WERI-Rb-1 (cell line): ENCODE measurements around the gene NXF1.
"Not testable (repeated sequence)": the region's sequence is repeated elsewhere in the genome, so short reads cannot be mapped to it uniquely, and the experiment has no call there.

ENCODE experiments used
- DNase-seq: peaks from one replicate; pipeline ENCODE4 v3.0.0-alpha.2; 2020
- H3K27ac ChIP-seq: fragments of 250-450 bp; sonication (Bioruptor Pico); 2 replicates; pipeline ENCODE4 v1.5.1; 2020; ENCODE audit warnings: mild to moderate bottlenecking, moderate library complexity
- H3K27me3 ChIP-seq: fragments of 250-450 bp; sonication (Bioruptor Pico); 2 replicates; pipeline ENCODE4 v1.5.1; 2021; ENCODE audit warnings: mild to moderate bottlenecking, low read depth, moderate library complexity; ENCODE audit not compliant: insufficient read depth, severe bottlenecking
- H3K36me3 ChIP-seq: fragments of 250-450 bp; sonication (Bioruptor Pico); 2 replicates; pipeline ENCODE4 v1.5.1; 2020; ENCODE audit warnings: mild to moderate bottlenecking, moderate library complexity
- H3K4me3 ChIP-seq: 2 replicates; pipeline ENCODE4 v1.5.1; 2011; ENCODE audit warnings: low read depth, mild to moderate bottlenecking, control low read depth, low read length
- H3K9me3 ChIP-seq: fragments of 250-450 bp; sonication (Bioruptor Pico); 2 replicates; pipeline ENCODE4 v1.5.1; 2021; ENCODE audit warnings: mild to moderate bottlenecking, moderate library complexity; ENCODE audit not compliant: severe bottlenecking
- CTCF ChIP-seq: IDR thresholded peaks from 2 replicates; pipeline ENCODE4 v1.5.1; 2011; ENCODE audit warnings: low read depth, mild to moderate bottlenecking, control low read depth, inconsistent platforms, low read length

Gene NXF1

GRCh38 chr11:62842171-62842741 is 37.0 kb upstream of the NXF1 start:
- Histone ChIP-seq H3K27ac (peak overlapping the region; percentile 98), H3K27me3 (peaks cover 4% of the 10 kb centered on the region), H3K36me3 (no peaks in the 10 kb centered on the region; the same call in 1 of the 2 replicates), H3K9me3 (no peaks in the 10 kb centered on the region), H3K4me3 (peak overlapping the region; percentile 55)
- DNase-seq, result peak; percentile 67
- no peak for TF ChIP-seq CTCF

DNA sequence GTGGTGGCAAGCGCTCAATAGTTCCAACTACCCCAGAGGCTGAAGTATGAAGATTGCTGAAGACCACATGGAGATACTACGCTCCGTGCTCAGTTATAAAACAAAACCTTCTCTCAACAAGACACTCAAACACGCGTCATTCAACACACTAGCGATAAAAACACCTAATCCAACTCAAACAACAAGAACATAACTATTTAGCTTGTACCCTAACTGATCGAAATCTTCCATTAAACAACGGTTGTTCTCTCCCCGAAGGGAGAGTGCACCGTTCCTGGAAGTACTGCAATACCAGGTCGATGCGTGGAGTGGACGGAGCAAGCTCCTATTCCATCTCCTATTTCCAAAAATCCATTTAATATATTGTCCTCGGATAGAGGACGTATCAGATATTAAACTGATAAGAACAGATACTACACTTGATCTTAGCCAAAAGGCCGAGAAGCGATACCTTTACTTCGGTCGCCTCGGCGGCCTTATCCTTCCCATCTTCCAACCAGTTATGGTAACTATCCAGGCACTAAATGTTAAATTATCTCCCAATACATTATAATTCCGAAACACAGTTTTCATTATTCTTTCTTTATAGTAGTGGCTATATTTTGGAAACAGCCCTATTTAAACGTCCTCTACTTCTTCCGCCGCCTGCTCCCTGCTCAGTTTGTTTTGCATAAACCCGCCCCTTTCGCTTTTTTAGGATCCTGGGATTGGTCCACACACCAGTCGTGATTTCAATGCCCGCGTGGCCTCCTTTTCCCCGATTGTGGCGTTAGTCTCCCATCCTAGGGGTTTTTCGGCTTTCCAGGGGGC is 36.3 kb upstream of the NXF1 start:
- TF ChIP-seq CTCF, result no peak
- Histone ChIP-seq H3K27ac (peak overlapping the region; percentile 98), H3K27me3 (peaks cover 4% of the 10 kb centered on the region), H3K36me3 (peaks cover 6% of the 10 kb centered on the region), H3K9me3 (no peaks in the 10 kb centered on the region), H3K4me3 (peak overlapping the region; percentile 83)
- peak; percentile 95 for DNase-seq

DNA sequence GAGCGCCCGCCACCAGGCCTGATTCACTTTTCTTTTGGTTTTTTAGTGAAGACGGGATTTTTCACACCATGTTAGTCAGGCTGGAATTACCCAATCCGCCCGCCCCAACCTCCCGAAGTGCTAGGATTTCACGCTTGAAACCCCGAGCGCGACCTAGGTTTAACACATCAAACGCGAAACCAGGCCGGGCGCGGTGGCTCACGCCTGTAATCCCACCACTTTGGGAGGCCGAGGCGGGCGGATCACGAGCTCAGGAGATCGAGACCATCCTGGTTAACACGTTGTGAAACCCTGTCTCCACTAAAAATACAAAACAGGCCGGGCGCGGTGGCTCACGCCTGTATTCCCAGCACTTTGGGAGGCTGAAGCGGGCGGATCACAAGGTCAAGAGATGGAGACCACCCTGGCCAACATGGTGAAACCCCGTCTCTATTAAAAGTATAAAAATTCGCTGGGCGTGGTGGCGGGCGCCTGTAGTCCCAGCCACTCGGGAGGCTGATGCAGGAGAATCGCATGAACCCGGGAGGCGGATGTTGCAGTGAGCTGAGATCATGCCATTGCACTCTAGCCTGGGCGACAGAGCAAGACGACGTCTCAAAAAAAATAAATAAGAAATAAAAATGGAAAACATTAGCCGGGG is 35.6 kb upstream of the NXF1 start:
- not testable (repeated sequence) for H3K27me3 ChIP-seq

DNA sequence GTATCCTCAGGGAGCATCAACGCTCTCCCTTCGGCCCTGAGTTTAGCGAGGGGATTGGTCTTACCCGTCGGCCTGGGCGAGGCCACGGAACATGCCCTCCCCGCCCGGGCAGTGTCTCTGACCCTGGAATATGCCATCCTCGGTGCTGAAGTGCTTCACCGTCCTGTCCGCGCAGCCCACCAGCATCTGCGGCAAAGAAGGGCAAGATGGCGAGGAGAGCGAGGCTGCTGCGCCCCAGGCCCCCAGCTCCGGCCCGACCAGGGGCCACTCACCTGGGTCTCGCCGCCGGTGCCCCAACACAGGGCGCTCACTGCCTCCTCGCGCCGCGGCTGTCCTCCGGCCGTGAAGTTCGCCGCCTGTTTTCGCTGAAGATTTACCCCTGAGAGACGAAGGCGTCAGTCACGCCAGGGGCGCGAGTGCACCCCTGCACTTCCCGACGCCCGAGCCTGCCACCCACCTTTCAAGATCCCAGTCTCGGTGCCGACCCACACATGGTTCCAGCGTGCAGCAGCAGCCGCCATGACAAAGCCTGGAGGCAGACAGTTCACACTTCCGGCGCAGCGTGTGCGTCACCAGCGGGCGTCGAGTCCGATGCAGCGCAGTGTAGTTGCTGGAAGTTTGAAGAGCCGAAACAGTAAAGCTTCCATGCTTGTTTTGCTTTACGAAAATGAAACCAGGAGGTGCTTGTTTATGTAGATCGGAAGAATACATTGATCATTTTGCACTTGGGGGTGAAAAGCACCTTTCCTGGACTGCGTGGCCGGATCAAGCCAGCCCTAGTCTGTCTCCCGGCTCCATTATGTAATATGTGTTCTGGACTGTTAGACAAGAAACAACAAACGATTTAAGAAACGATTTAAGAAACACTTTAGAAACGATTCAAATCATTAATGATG is 34.1 kb upstream of the NXF1 start, which contains the start of gene WDR74:
TSS of gene WDR74 (minus strand) at position 541 of the 896 bp plus-strand sequence. CDS start at position 521, 20 bp downstream.
- peak within 1 kb of the TSS; percentile 98 for H3K27ac ChIP-seq
- TF ChIP-seq CTCF, result no peak
- H3K9me3 ChIP-seq, result no peaks in the 10 kb centered on the region
- peak within 1 kb of the TSS; percentile 83 for H3K4me3 ChIP-seq
- H3K27me3 ChIP-seq, result peaks cover 4% of the 10 kb centered on the region
- DNase-seq, result peak; percentile 83
- H3K36me3 ChIP-seq, result peaks cover 27% of the 10 kb centered on the region

More for the DNA sequence above, 35.6 kb upstream of the NXF1 start:
- peak overlapping the region; percentile 98 for H3K27ac ChIP-seq
- not testable (repeated sequence) for H3K9me3 ChIP-seq
- peaks cover 12% of the 10 kb centered on the region for H3K36me3 ChIP-seq
- DNase-seq, result peak; percentile 90
- H3K4me3 ChIP-seq, result peak overlapping the region; percentile 83

GRCh38 chr11:62835336-62835735 is 30.1 kb upstream of the NXF1 start:
- Histone ChIP-seq H3K9me3 (no peaks in the 10 kb centered on the region), H3K36me3 (peaks cover 40% of the 10 kb centered on the region), H3K4me3 (no peak overlapping the region), H3K27me3 (no peaks in the 10 kb centered on the region), H3K27ac (no peak overlapping the region)
- no peak for DNase-seq
- TF ChIP-seq CTCF, result no peak
